GM18498 (cell line): Measurements from ENCODE around the gene ZNF593.

Source experiments
- ATAC-seq: cut with Tn5 transposase; IDR thresholded peaks from one replicate; pipeline ENCODE4 v1.9.1; 2021; ENCODE audit warnings: mild to moderate bottlenecking, moderate library complexity; ENCODE audit not compliant: unreplicated experiment

The ZNF593 gene

DNA sequence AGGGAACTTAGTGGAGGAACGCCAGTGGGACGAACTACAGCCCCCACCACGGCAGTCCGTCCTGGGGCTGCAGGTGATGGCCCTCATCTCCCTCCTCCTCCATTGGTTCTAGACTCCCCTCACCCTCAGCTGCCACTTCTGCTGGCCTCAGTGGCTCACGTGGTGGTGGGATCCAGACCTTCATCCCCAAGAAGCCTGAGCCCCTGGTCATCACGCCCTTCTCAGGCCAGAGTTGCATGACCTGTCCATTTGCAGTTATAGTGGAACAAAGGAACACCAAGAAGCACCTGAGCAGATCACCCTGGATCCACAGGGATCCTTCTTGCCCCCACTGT is 23.8 kb upstream of the ZNF593 start:
- ATAC-seq, result no peak

GRCh38 chr1:26148887-26149286 is 20.8 kb upstream of the ZNF593 start:
- ATAC-seq, result no peak

DNA sequence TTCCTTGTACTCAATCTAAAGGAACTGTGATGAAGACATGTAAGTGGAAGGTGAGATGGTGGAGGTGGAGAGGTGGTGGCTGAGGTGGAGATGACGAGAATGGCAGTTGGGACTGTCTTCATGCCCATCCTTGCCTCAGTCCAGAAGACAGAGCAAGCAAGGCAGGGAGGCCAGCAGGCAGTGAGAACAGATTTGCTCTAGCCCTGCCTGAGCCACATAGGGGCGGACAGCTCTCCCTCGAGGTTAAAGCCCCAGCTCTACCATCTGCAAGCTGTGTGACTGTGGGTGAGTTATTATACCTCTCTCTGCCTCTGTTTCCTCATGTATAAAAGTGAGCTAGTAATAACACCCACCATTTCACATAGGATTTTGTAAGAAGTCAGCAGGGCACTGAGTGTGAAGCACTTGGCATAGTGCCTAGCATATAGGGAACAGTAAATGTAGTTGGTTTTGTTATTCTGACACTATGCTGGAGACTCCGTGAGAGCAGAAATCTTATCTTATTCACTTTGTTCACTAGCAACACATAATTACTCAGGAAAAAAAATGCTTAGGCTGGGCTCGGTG is 15.7 kb upstream of the ZNF593 start:
- ATAC-seq, result no peak

DNA sequence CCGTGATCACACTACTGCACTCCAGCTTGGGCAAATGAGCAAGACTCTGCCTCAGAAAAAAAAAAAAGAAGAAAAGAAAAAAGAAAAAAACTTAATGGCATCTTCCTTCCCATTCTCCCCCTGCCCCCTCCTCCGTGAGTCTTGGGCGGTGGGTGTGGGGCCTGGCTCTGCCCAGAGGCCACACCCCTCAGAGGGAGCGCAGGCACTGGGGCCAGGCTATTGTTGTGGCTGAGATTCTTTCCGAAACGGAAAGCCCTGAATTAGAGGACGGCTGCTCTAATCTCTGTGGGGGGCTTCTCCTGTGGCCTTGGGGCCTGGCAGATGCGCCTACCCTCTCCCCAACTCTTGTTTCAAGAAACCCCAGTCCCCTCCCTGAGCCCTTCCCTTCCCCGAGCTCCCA is 15.0 kb upstream of the ZNF593 start:
- ATAC-seq, result no peak

GRCh38 chr1:26155370-26156284 is 14.1 kb upstream of the ZNF593 start:
- no peak for ATAC-seq

DNA sequence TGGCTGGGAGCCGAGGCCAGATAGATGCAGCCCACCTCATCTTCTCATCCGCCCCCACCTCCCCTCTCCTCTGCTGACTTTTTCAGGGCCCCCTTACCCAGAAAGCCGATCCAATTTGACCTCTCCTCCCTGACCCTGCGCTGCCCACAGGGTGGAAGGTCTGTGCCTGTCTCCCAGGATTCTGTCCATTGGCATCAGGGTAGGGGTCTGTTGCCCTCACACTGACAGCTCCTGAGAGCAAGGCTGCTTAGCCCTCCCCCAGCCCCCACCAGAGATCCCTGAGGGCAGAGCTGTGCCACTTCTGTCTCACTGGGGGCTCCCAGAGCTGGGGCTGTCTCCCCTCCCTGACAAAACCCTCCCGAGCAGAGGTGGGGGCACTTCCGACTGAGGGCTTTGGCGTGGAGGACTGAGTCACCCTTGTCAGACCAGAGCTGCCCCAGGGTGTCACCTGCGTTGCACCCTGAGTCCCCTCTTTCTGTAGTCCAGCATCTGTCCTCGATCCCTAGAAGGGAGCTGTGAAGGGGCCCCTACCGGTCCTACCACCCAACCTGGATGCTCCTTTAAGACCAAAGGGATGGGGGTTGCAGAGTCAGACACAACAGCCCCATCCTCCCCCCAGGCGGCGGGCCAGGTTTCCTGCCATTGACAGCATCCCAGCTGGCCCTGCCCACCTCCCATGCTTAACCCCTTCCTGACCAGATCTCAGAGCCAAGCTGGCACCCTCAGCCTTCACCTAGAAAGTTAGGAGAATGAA is 13.2 kb upstream of the ZNF593 start:
- ATAC-seq, result no peak

DNA sequence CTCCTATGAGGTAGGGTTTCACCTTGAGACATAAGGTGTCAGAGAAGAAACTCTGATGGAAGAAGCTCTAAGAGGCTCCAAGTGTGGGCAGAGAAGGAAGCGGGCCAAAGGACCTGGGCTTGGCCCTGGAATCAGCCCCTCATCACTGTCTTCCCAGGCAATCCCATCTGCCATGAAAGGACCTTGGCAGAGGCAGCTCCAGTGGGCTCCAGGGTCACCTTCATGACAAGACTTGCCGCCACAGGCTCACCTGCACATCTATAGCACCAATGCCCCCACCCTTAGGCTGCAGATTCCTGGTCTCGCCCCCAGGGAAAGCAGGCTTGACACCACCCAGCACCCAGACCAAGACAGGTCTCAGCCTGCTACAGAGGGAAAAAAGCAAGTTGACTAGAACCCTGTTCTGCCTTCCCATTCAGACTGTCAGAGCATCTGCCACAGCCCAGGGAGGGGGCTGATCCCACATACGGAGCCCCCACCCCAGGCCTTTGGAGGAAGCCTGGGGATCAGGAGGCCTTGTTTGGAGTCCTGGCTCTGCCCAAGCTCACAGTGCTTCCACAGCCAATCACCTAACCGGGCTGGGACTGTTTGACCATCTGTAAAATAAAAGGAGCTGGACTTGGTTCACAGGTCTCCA is 11.3 kb upstream of the ZNF593 start:
- ATAC-seq, result no peak

DNA sequence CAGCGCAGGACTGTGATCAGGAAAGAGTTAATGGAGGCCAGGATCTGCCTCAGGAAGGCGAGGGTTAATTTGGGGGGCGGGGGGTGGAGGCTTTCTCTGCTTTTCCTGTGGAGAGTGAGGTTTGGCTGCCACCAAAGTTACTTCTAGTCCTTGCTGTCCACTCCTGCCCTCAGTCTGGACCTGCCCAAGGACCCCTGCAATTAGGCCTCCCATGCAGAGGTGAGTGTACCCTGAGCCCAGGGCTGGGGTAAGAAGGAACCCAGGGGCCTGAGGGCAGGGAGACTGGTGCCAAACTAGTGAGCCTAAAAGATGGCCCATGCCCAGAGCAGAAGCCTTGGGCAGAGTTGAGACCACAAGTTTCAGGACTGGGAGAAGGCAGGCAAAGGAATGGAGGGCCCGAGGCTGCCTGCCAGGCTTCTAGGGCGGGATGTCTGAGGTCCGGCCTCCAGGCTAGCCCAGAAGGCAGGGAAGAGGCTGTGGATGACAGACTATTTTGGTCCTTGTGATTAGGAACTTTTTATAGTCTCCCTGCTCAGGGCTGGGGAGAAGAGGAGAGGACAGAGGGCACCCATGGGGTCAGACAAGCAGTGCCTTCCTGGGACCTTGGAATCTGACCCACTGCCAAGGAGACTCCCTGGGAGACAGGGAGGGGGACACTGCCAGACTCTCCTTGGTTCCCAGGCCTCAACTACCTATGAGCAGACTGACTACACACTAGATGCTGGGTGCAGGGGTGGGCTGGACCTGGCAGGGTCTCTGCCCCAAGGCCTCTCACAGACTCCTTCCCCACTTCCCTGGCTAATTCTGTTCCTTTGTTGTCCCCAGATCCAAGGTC is 10.6 kb upstream of the ZNF593 start, which contains the start of gene FAM110D:
Gene FAM110D, plus strand, starts transcription at position 172 of the 835 bp plus-strand sequence. CDS start 2,213 bp downstream, outside the sequence.
- ATAC-seq, result no peak

GRCh38 chr1:26159743-26160039 is 10.0 kb upstream of the ZNF593 start:
- ATAC-seq, result no peak

DNA sequence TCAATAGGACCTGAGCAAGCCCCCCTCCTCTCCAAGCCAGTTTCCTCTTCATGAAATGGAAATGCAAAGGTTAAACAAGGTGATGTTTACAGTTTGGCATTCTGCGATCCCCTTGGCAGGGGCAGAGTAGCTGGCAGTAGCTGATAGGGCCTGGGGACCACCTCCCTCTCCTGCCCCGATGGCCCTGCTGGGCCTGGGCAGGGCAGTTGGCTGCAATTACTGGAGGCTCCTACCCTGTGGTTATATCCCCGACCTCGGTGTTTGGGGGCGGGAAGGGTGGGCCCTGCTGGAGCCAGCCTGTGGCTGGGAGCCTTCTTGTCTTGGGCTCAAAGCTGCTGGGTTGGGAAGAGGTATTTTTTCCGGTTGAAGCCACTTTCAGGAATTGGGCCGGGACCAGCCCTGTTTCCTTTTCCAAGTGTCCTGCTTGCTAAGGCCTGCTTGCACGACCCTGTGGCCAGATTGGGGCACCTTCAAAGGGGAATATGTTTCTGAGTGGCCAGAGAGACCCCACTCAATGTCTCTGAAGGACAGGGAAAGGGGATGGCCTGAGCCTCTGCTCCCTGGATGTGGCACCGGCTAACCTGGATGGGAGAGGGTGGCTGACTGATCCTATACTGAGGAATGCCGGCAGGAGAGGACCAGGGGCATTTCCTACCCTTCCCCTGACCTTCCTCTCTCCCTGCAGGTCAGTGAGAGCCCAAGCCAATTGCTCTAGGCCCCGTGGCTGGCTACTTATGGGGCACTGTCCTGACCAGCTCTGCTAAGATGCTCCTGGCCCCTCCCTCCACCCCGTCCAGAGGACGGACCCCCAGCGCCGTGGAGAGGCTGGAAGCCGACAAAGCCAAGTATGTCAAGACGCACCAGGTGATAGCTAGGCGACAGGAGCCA is 8.9 kb upstream of the ZNF593 start:
- no peak for ATAC-seq

DNA sequence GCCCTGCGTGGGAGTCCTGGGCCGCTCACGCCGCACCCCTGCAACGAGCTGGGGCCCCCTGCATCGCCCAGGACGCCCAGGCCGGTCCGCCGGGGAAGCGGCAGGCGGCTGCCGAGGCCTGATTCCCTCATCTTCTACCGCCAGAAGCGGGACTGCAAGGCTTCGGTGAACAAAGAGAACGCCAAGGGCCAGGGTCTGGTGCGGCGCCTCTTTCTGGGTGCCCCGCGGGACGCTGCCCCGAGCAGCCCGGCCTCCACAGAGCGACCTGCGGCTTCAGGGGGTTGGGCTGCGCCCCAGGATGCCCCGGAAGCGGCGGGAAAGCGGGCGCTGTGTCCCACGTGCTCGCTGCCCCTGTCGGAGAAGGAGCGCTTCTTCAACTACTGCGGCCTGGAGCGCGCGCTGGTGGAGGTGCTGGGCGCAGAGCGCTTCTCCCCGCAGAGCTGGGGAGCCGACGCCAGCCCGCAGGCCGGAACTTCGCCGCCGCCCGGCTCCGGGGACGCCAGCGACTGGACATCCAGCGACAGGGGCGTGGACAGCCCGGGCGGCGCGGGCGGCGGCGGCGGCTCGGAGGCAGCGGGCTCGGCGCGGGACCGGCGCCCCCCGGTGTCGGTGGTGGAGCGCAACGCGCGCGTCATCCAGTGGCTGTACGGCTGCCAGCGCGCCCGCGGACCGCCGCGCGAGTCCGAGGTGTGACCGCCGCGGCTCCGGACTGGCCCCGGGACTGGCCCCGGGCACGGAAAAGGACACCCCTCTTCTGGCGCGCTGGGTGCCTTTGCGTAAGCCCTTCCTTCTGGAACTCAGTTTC is 8.1 kb upstream of the ZNF593 start:
- no peak for ATAC-seq

GRCh38 chr1:26162220-26162709 is 7.4 kb upstream of the ZNF593 start:
- ATAC-seq, result no peak

DNA sequence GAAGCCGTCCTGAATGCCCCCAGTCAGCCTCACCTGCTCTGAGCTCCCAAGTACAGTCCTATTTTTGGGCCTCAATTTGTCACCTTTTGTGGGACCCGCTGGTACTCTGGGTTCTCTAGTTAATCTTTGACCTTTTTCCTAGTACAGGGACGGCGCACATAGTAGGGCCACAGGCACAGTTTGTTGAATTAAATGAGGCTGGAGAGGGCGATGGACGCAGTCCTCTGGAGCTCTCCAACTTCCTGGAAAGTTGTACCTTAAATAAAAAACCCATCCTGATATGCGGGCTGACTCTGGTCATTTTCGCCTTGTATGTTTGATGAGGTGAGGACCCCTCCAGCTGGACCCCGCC is 6.0 kb upstream of the ZNF593 start:
- no peak for ATAC-seq

GRCh38 chr1:26164036-26164860 is 5.5 kb upstream of the ZNF593 start:
- no peak for ATAC-seq

DNA sequence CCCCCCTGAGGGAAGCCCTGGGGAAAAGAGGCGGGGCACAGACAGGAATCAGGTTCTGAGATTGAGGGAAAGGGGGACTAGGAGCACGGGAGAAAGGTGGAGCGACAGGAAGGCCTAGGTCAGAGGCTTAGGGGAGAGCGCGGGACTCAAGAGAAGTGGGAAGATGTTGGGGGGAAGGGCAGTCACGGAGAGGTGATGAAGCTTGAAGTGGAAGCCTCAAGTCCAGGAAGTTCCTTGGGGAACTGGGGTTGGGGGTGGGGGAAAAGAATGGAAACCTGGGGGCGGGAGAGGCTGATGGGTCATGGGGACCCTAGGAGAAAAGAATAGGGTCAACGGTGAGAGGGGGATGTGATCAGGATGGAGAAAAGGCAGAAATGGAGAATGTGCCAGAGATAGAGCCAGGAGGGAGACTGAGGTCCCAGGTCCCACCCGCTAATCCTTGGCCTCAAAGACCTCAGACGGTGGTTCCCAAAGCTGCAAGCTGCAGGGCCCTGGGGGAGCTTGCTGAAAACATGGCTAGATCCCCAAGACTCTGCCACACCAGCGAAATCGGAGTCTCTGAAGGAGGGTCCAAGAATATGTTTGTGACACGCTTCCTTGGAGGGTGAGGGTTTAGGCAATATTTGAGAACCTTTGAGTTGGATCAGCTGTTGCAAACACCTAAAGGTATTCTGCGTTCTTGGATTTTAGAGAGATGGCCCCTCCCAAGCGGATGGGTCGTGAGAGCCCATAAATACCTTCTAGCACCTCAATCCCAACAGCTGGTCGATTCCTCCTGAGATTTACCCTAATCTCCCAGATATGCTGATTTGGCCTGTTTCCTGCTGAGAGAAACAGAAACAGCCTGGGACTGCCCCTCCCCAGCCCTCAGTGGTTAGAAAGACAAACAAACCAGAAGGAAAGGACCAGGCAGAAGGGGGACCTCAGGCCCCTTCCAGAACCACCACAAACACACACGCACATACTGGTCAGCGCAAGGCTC is 4.6 kb upstream of the ZNF593 start:
- ATAC-seq, result no peak

DNA sequence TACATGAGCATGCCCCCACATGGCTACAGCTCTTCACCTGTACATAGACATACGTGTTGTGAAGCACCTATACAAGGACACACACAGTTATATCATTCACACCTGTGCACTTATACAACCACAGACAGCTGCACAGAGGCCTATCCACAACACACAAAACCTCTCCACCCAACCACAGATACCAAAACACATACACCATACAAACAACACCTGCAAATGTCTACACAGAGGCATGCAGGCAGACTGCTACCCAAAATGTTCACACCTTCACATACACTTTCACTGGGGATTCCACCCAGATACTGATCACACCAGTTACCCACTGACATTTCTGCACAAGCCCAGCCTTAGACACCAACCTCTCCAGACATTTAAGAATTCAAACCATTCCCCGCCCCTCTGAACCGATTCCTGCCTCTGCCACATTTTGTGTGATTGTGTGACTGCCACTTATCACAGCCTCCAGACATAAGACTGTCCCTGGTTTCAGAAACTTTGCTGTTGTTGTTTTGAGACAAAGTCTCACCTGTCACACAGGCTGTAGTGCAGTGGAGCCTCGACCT is 2.9 kb upstream of the ZNF593 start:
- no peak for ATAC-seq
